Neural crest cell (in vitro differentiated cells): ENCODE results near the gene A2M. TPM values are rescaled to one million over a fixed set of nuclear protein-coding genes. Genes with fewer than 3 reads are reported as not detected.

Experiments
- DNase-seq: peaks from one replicate; pipeline ENCODE4 v3.0.0; 2021; ENCODE audit warnings: low read depth, mixed read lengths, low spot score
- H3K27ac Mint-ChIP-seq: one replicate; pipeline ENCODE4 v1.8.0; 2021; ENCODE audit warnings: mild to moderate bottlenecking, mixed read lengths; ENCODE audit not compliant: unreplicated experiment
- H3K27me3 Mint-ChIP-seq: 2 replicates; pipeline ENCODE4 v1.8.0; 2021; ENCODE audit warnings: low read depth, mild to moderate bottlenecking, mixed read lengths
- H3K36me3 Mint-ChIP-seq: 2 replicates; pipeline ENCODE4 v1.8.0; 2021; ENCODE audit warnings: low read depth, mild to moderate bottlenecking, mixed read lengths
- H3K4me1 Mint-ChIP-seq: 2 replicates; pipeline ENCODE4 v1.8.0; 2021; ENCODE audit warnings: mixed read lengths
- H3K4me3 Mint-ChIP-seq: one replicate; pipeline ENCODE4 v1.8.0; 2021; ENCODE audit warnings: mild to moderate bottlenecking, mixed read lengths
- H3K9me3 Mint-ChIP-seq: 2 replicates; pipeline ENCODE4 v1.8.0; 2021; ENCODE audit warnings: mixed read lengths
- total RNA-seq: library from RNA; stranded (reverse); gene quantifications from 2 replicates; pipeline ENCODE4 v1.2.1, GENCODE V29; 2021
- TF ChIP-seq, protein P1 (sequence below): fragments of 200-600 bp; sonication (generic); conservative IDR thresholded peaks from 2 replicates; pipeline ENCODE4 v1.5.0; 2021; ENCODE audit warnings: antibody characterized with exemption, mild to moderate bottlenecking

A2M gene
- total RNA-seq, 1 donor from 2014 or later, result 66.4 TPM

DNA sequence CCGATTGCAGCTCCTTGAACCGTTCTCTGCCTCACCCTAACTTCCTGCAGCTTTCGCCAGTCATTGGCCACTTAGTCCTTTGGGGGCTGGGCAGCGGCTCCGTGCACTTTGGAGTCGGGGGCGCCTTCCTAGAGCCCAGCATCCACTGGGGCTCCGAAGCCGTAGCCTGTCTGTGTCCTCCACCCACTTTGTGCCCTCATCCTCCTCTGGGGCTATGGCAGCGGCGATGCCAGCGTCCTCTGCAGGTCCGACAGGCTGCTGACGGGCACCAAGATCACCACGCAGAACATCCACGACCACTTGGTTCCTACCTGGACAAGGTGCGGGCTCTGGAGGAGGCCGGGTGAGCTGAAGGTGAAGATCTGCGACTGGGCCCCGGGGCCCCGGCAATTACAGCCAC is 11.8 kb upstream of the A2M start:
- peaks cover 8% of the 10 kb centered on the region for H3K9me3 Mint-ChIP-seq
- H3K27me3 Mint-ChIP-seq, result no peaks in the 10 kb centered on the region
- DNase-seq, result no peak
- H3K4me1 Mint-ChIP-seq, result no peaks in the 10 kb centered on the region
- no peak overlapping the region for H3K27ac Mint-ChIP-seq
- H3K4me3 Mint-ChIP-seq, result no peak overlapping the region
- H3K36me3 Mint-ChIP-seq, result no peaks in the 10 kb centered on the region
- TF ChIP-seq, protein P1, sequence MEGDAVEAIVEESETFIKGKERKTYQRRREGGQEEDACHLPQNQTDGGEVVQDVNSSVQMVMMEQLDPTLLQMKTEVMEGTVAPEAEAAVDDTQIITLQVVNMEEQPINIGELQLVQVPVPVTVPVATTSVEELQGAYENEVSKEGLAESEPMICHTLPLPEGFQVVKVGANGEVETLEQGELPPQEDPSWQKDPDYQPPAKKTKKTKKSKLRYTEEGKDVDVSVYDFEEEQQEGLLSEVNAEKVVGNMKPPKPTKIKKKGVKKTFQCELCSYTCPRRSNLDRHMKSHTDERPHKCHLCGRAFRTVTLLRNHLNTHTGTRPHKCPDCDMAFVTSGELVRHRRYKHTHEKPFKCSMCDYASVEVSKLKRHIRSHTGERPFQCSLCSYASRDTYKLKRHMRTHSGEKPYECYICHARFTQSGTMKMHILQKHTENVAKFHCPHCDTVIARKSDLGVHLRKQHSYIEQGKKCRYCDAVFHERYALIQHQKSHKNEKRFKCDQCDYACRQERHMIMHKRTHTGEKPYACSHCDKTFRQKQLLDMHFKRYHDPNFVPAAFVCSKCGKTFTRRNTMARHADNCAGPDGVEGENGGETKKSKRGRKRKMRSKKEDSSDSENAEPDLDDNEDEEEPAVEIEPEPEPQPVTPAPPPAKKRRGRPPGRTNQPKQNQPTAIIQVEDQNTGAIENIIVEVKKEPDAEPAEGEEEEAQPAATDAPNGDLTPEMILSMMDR, result no peak

DNA sequence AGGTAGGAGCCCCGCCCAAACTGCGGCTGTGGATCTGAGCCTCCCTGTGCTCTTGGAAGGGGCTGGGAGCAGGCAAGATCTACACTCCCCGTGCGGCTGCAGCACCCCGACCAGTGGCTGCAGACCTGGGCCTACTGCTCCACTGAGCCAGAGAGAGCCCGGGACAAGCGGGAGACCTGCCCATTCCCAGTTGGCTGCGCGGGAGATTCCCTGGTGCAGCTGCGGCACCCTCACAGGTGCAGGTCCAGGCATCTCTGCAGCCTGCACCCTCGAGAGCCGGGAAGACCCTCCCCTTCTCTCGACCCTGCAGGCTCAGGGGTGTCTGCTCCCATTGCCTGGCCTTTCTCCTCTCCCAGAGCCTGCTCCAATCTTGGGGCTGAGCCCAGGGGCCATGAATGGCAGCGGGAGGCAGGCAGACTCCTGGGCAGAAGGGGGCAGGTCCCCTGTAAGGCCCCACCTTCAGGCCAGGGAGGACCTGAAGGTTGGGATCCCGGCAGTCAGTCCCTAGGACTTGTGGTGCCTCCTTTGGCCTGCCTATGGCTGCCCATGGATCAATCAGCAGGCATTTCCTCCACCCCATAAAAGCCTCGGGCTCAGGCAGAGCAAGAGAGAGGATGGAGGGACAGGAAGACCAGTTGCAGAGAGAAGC is 8.8 kb upstream of the A2M start:
- DNase-seq, result no peak
- Mint-ChIP-seq H3K9me3 (peaks cover 2% of the 10 kb centered on the region), H3K36me3 (no peaks in the 10 kb centered on the region), H3K4me3 (no peak overlapping the region), H3K4me1 (peaks cover 10% of the 10 kb centered on the region), H3K27me3 (no peaks in the 10 kb centered on the region), H3K27ac (no peak overlapping the region)
- TF ChIP-seq, protein P1, result no peak

DNA sequence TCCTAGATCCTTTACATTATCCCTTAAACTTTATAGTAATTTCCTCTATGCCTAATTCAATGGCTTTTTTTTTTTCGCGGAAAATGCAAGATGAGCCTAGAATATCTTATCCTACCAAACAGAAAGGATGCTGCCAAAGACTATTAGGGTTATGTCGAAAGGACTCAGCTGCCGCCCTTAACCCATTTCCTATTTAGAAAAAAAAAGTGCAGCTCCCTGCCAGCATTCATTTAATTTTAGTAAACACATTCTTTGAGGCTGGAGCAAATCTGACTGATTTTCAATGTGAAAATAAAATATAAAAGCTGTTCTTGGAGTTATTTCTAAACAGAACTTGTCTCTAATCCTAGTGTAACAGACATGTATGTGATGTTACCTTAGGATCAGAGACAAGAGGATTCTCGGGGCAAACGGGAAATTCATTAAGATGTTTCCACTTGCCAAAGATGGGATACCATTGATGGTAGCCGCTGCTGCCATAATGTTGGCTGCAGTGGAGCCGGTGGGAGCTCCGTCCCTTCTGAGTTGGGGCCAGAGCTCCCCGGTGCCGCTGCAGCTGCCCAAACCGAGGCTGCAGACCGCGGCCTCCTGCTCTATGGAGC is 8.2 kb upstream of the A2M start:
- Mint-ChIP-seq H3K36me3 (no peaks in the 10 kb centered on the region), H3K27me3 (no peaks in the 10 kb centered on the region), H3K27ac (no peak overlapping the region), H3K4me3 (no peak overlapping the region), H3K9me3 (peaks cover 1% of the 10 kb centered on the region), H3K4me1 (peaks cover 14% of the 10 kb centered on the region)
- TF ChIP-seq, protein P1, result no peak
- DNase-seq, result no peak

DNA sequence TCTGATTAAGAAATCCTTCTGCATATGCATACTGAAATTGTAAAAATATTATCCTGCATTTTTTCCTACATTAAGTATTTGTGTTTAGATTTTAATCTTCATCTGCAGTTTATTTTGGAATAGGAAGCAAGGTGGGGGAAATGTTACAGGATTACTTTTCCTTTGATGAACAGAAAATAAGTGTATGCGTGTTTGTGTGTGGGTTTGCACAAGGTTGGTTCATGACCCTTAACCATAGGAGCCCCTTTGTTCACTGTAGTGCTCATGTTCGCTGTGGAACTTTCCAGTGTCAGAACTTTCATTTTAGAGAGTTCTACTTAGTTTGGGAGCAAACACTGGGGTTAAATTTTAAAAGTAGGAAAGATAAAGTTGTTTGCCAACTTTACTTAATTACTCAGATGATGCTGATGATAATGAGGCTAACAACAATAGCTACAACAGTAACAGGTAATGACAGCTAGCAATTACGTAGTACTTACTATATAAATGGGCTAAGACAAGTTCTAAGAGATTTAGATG is 6.4 kb upstream of the A2M start:
- Mint-ChIP-seq H3K9me3 (no peaks in the 10 kb centered on the region), H3K4me3 (no peak overlapping the region), H3K27ac (no peak overlapping the region), H3K27me3 (no peaks in the 10 kb centered on the region), H3K4me1 (peaks cover 21% of the 10 kb centered on the region), H3K36me3 (no peaks in the 10 kb centered on the region)
- DNase-seq, result no peak
- TF ChIP-seq, protein P1, result no peak

DNA sequence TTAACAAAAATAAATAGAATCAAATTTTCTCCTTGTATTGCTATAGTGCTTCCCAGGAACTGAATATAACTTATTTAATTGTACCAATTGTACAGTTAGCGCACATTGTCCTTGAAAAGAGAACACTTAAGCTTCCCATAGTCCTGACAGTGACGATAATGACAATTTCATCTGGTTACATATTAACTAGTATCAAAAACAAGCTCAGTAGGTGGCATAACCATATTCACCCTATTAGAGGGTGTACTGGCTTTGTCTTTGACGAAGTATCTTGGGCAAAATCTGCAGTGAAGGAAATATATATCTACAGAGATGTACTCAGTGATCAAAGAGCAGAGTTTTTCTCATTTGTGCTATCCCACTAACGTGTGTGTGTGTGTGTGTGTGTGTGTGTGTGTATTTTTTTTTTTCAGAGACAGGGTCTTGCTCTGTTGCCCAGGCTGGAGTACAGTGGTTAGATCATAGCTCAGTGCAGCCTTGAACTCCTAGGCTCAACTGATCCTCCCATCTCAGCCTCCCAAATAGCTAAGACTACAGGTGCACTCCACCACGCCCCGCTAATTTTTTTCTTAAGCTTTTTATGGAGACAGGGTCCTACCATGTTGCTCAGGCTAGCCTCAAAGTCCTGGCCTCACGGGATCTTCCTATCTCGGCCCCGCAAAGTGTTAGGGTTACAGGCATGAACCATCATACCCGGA is 4.9 kb upstream of the A2M start:
- H3K36me3 Mint-ChIP-seq, result no peaks in the 10 kb centered on the region
- no peak overlapping the region for H3K27ac Mint-ChIP-seq
- peaks cover 36% of the 10 kb centered on the region for H3K4me1 Mint-ChIP-seq
- no peaks in the 10 kb centered on the region for H3K27me3 Mint-ChIP-seq
- DNase-seq, result no peak
- H3K9me3 Mint-ChIP-seq, result no peaks in the 10 kb centered on the region
- no peak overlapping the region for H3K4me3 Mint-ChIP-seq
- TF ChIP-seq, protein P1, result no peak
